Glomerular endothelial cell (primary cell): ENCODE results near the gene STARD13. TPM values are rescaled to one million over a fixed set of nuclear protein-coding genes. Genes with fewer than 3 reads are reported as not detected.

Experiments used
- DNase-seq: peaks from one replicate; pipeline ENCODE4 v3.0.0-alpha.2; 2011; ENCODE audit warnings: low read depth, low spot score; ENCODE audit errors: extremely low read depth
- total RNA-seq: library from RNA; depleted of rRNA; stranded (reverse); fragments of >200 nt; gene quantifications from 2 replicates; pipeline ENCODE4 v1.2.3, GENCODE V29; 2015

STARD13 gene
- total RNA-seq, 1 donor from 2014 or later = 28.4 TPM

- DNase-seq = no peak
These were observed 216.2 kb downstream of the STARD13 start for GRCh38 chr13:33069365-33069764.

DNA sequence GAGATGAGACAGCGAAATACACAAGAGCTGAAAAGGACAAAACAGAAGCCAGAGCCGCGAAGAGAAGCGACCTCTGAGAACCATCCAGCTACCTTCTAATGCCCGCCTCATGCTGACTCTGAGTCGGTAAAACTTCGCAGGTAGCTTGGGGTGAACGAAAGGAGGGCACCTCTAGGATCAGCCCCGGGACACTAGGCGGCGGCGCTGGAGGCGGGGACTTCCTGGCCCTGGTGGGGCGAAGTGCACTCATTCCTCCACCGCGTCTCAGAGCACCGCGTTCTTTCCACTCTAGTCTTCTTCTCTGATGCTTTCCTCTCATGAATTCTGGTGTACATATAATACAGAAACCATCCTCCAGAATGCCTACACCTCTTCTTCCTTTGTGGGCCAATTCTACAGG lies 219.2 kb downstream of the STARD13 start:
- DNase-seq = no peak

GRCh38 chr13:33060815-33061214 lies 224.7 kb downstream of the STARD13 start:
- DNase-seq = no peak

DNA sequence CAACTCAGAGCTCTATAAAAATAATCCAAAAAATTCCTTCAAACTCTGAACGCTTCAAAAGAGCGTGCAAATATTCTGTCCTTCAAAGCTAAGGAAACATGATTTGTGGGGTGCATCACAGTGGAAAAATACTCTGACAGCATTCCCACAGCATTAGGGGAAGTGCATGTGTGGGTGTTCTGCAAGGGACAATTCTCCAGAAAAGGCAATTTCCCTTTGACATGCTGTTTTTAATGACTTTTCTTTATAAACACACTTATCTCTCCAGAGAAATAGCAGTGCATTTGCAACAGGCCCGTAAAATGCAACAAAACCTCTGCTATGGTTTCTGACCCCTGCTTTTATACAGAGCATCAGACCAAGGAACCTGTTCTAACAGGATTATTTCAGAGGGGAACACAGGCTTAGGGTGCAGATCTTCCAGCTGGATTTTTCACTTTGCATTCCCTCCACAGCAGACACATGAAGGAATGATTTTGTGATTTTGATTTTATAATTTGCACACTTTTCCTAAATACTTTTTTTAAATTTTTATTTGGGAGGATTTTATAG lies 226.7 kb downstream of the STARD13 start:
- DNase-seq = no peak

DNA sequence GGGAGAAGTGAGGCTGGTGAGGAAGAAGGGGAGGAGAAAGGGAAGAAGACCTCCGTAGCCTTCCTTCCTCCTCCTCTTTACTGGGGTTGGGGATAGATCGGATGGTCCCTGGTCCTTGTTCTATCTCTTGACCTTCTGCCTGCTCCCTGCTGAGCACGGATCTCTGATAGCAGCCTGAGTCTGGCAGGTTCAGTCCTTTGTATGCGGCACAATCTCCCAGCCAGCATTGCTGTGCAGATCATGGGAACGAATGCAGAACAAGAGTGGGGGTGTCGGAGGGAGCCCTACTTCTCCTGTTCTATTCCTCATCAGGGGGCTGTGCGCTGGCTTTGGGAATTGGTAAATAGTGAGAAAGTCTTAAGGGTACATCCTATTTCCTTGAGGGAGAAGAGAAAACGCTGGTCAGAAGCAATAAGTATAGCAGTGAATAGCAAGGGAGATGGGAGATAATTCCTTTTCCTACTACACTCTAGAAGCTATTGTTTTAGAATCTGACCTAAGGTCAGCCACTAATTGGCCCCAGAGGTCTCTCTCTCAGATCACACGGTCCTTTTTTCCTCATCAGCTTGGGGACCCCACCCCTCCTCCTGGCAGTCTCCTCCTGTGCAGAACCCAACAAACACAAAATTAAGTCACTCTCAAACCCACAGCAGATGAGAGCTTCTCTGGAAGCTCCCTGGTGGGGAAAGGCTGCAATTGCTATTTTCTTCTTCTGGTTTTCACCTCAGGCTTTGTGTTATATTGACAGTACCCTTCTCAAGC lies 228.4 kb downstream of the STARD13 start:
- no peak for DNase-seq

- no peak for DNase-seq
These were observed 232.0 kb downstream of the STARD13 start for GRCh38 chr13:33053397-33054066.
